K562 (cell line): Measurements from ENCODE around the gene NFATC1. TPM values are rescaled to one million over a fixed set of nuclear protein-coding genes. Genes with fewer than 3 reads are reported as not detected.

Experiments used
- ATAC-seq: fragments of 200-7000 bp; cut with Tn5 transposase; 3 replicates; pipeline ENCODE4 v1.9.1; 2020; ENCODE audit warnings: moderate library complexity
- BruUV-seq: library from RNA; stranded (reverse); fragments of 400-500 nt; replicated peaks from 2 replicates; lab custom pipeline; 2021; lab: Mats Ljungman, UMichigan
- CTCF ChIA-PET: fragments of 300-600 bp; formaldehyde crosslinking; extraction: SDS; loops from one replicate; lab custom pipeline; 2021; ENCODE audit warnings: low intra/inter-chr PET ratio; lab: Yijun Ruan, JAX
- POLR2A ChIA-PET: fragments of 300-600, 350-650 bp; sonication (Branson Sonifier 250); formaldehyde crosslinking; extraction: SDS; loops from one replicate; lab custom pipeline; 2021; ENCODE audit warnings: antibody characterized with exemption, inconsistent platforms; lab: Yijun Ruan, JAX
- DNase-seq, 4 experiments: peaks; one replicate each; pipeline versions ENCODE4 v3.0.0 to v3.0.0-alpha.2; 2011 to 2018; ENCODE audit warnings: low spot score in 3 of 4, mixed read lengths in 3 of 4; ENCODE audit errors: extremely low read depth in 1 of 4
- FAIRE-seq: peaks from 2 replicates; lab custom pipeline; 2011; peaks lifted over from hg19 to GRCh38; lab: Jason Lieb, UNC
- H2AFZ ChIP-seq: 2 replicates; pipeline ENCODE4 v1.6.0; 2011; ENCODE audit warnings: low read depth, low read length, control low read depth, inconsistent platforms
- H3K27ac ChIP-seq: fragments of 200-600 bp; 3 replicates; pipeline ENCODE4 v1.8.0; 2011; ENCODE audit warnings: low read depth, mild to moderate bottlenecking, control low read depth, inconsistent platforms, low read length, moderate library complexity, mixed read lengths; ENCODE audit errors: extremely low read depth
- H3K27me3 ChIP-seq, 2 experiments: fragments of 300-600 bp in 1 of 2; 2 replicates in 1 of 2; 3 replicates in 1 of 2; pipeline versions ENCODE4 v1.6.0 to v1.8.0; 2011; ENCODE audit warnings: inconsistent platforms in 2 of 2, low read length in 2 of 2, mild to moderate bottlenecking in 1 of 2, mixed read lengths in 1 of 2, moderate library complexity in 1 of 2; ENCODE audit not compliant: control insufficient read depth in 2 of 2, insufficient read depth in 2 of 2
- H3K36me3 ChIP-seq: fragments of 300-600 bp; 3 replicates; pipeline ENCODE4 v1.8.0; 2011; ENCODE audit warnings: mild to moderate bottlenecking, low read length, inconsistent platforms; ENCODE audit not compliant: control insufficient read depth, insufficient read depth
- H3K4me1 ChIP-seq, 2 experiments: fragments of 200-600 bp in 1 of 2; replicated peaks in 1 of 2; 2 replicates in 1 of 2; 3 replicates in 1 of 2; pipeline versions ENCODE4 v1.5.1 to v1.8.0; 2011; ENCODE audit warnings: inconsistent platforms in 2 of 2, low read length in 2 of 2, mild to moderate bottlenecking in 1 of 2, mixed read lengths in 1 of 2, moderate library complexity in 1 of 2; ENCODE audit not compliant: control insufficient read depth in 2 of 2, insufficient read depth in 2 of 2
- H3K4me2 ChIP-seq: 2 replicates; pipeline ENCODE4 v1.6.1; 2011; ENCODE audit warnings: low read length, control low read depth, inconsistent platforms, mixed read lengths; ENCODE audit not compliant: insufficient read depth
- H3K4me3 ChIP-seq: fragments of 200-600 bp; sonication (generic), shearing (Covaris generic); 2 replicates; pipeline ENCODE4 v1.5.1; 2016; ENCODE audit warnings: control low read depth, inconsistent platforms
- H3K79me2 ChIP-seq: fragments of 200-600 bp; 3 replicates; pipeline ENCODE4 v1.8.0; 2011; ENCODE audit warnings: low read length, inconsistent platforms; ENCODE audit not compliant: control insufficient read depth, insufficient read depth
- H3K9ac ChIP-seq, 2 experiments: 2 replicates each; pipeline versions ENCODE4 v1.6.0 to v1.6.1; 2011; ENCODE audit warnings: low read depth in 2 of 2, low read length in 2 of 2, control low read depth in 1 of 2, inconsistent platforms in 1 of 2, mild to moderate bottlenecking in 1 of 2, mixed read lengths in 1 of 2; ENCODE audit not compliant: insufficient read depth in 1 of 2
- H3K9me1 ChIP-seq: one replicate; pipeline ENCODE4 v1.6.0; 2011; ENCODE audit warnings: inconsistent platforms, mild to moderate bottlenecking, low read length, moderate library complexity; ENCODE audit not compliant: control insufficient read depth, insufficient read depth
- H3K9me3 ChIP-seq: replicated peaks from 2 replicates; pipeline ENCODE4 v1.5.1; 2011; ENCODE audit warnings: low read depth, low read length, inconsistent platforms; ENCODE audit not compliant: control insufficient read depth, insufficient read depth
- H4K20me1 ChIP-seq: replicated peaks from 2 replicates; pipeline ENCODE4 v1.6.1; 2011; ENCODE audit warnings: low read length, inconsistent platforms, mixed read lengths; ENCODE audit not compliant: control insufficient read depth, insufficient read depth
- C11orf30 ChIP-seq: fragments of 450-650 bp; IDR thresholded peaks from 2 replicates; pipeline ENCODE4 v1.6.1; 2016; ENCODE audit warnings: low read depth, mild to moderate bottlenecking
- CREBBP ChIP-seq: IDR thresholded peaks from one replicate; pipeline ENCODE4 v1.6.1; 2012; ENCODE audit warnings: low read depth, mild to moderate bottlenecking, control low read depth, inconsistent platforms, low read length
- ELF4 ChIP-seq: fragments of 450-650 bp; formaldehyde crosslinking; IDR thresholded peaks from 2 replicates; pipeline ENCODE4 v1.4.0; 2022; ENCODE audit warnings: missing genetic modification characterization
- KDM1A ChIP-seq, 2 experiments: fragments of 450-650 bp; IDR thresholded peaks; 2 replicates each; pipeline ENCODE4 v1.6.1; 2016; ENCODE audit warnings: mild to moderate bottlenecking in 2 of 2
- L3MBTL2 ChIP-seq: fragments of 450-650 bp; IDR thresholded peaks from 2 replicates; pipeline ENCODE4 v1.6.1; 2016; ENCODE audit warnings: mild to moderate bottlenecking, moderate library complexity
- MAFF ChIP-seq: IDR thresholded peaks from 2 replicates; pipeline ENCODE4 v1.6.1; 2012; ENCODE audit warnings: low read length, improper control_type of control experiment
- MAFG ChIP-seq: fragments of 450-650 bp; conservative IDR thresholded peaks from 2 replicates; pipeline ENCODE4 v1.6.1; 2016; ENCODE audit warnings: missing genetic modification characterization, missing compliant biosample characterization
- MAFK ChIP-seq: IDR thresholded peaks from 2 replicates; pipeline ENCODE4 v1.6.1; 2011; ENCODE audit warnings: low read length, improper control_type of control experiment
- MNT ChIP-seq, 2 experiments: fragments of 450-650 bp; conservative IDR thresholded peaks; 2 replicates each; pipeline ENCODE4 v1.6.1; 2017; ENCODE audit warnings: mild to moderate bottlenecking in 2 of 2, moderate library complexity in 2 of 2
- MYNN ChIP-seq, 2 experiments: sonication (generic); formaldehyde crosslinking in 1 of 2; IDR thresholded peaks; 2 replicates each; pipeline versions ENCODE4 v1.5.0 to v1.6.1; 2016 to 2020; ENCODE audit warnings: antibody characterized with exemption in 1 of 2, missing genetic modification reagents in 1 of 2
- NFE2 ChIP-seq: IDR thresholded peaks from 2 replicates; pipeline ENCODE4 v1.6.1; 2014; ENCODE audit warnings: antibody characterized with exemption, low read depth
- NFE2L1 ChIP-seq: fragments of 450-650 bp; IDR thresholded peaks from 2 replicates; pipeline ENCODE4 v1.6.1; 2016; ENCODE audit warnings: missing genetic modification characterization, low read depth, mild to moderate bottlenecking, missing compliant biosample characterization, moderate library complexity, borderline replicate concordance
- PTBP1 ChIP-seq: fragments of 200-400 bp; formaldehyde crosslinking; IDR thresholded peaks from 2 replicates; pipeline ENCODE4 v1.6.1; 2017; ENCODE audit warnings: low read depth, low read length
- TEAD2 ChIP-seq: fragments of 450-650 bp; IDR thresholded peaks from 2 replicates; pipeline ENCODE4 v1.6.1; 2016; ENCODE audit warnings: missing genetic modification characterization, control low read depth, missing compliant biosample characterization
- TEAD4 ChIP-seq, 2 experiments: sonication (generic) in 1 of 2; formaldehyde crosslinking in 1 of 2; IDR thresholded peaks; 2 replicates each; pipeline versions ENCODE4 v1.6.1 to v1.8.0; 2012 to 2022; ENCODE audit warnings: borderline replicate concordance in 1 of 2, inconsistent platforms in 1 of 2, low read length in 1 of 2, mild to moderate bottlenecking in 1 of 2, missing genetic modification reagents in 1 of 2
- ZFP30 ChIP-seq: fragments of 250-450 bp; sonication (Bioruptor Pico); IDR thresholded peaks from 2 replicates; pipeline ENCODE4 v1.8.0; 2022; ENCODE audit warnings: moderate library complexity, mild to moderate bottlenecking, inconsistent platforms, borderline replicate concordance
- ZNF316 ChIP-seq: fragments of 450-650 bp; IDR thresholded peaks from 2 replicates; pipeline ENCODE4 v1.6.1; 2016
- WGBS: fragments of 100-300 bp; shearing (Covaris generic); methylation state at CpG from one replicate; pipeline ENCODE4 v1.1.6; 2016; ENCODE audit warnings: low coverage, mixed read lengths; ENCODE audit not compliant: insufficient coverage; ENCODE audit errors: missing lambda C conversion rate; 5-methylcytosine and 5-hydroxymethylcytosine counted together
- in situ Hi-C: fragments of 300-500 bp; cut with MboI; formaldehyde crosslinking; loops from 4 replicates; pipeline ENCODE4 v1.15.0; 2018; ENCODE audit warnings: inconsistent platforms, mixed read lengths
- intact Hi-C: fragments of 100-400 bp; cut with micrococcal nuclease; formaldehyde crosslinking; loops from 2 replicates; pipeline ENCODE4 v1.14.2; 2022
- polyA plus RNA-seq, 8 experiments: library from polyadenylated mRNA; depleted of rRNA in 4 of 8; stranded (reverse) in 5 of 8; unstranded in 3 of 8; fragments of >200 nt; fragmentation: Nextera tagmentation in 2 of 8; fragmentation: Illumina TruSeq in 1 of 8; extraction: Ambion mirVana in 2 of 8; extraction: Trizol in 1 of 8; gene quantifications; 2 replicates each; pipeline versions ENCODE4 v1.2.1 to v1.2.3, GENCODE V29; 2011 to 2014; ENCODE audit warnings: inconsistent platforms in 1 of 8, missing spikeins in 1 of 8
- total RNA-seq, 7 experiments: library from RNA; depleted of rRNA in 6 of 7; stranded (reverse); fragments of >200 nt in 6 of 7; fragmentation: Illumina TruSeq in 2 of 7; extraction: Trizol in 2 of 7; gene quantifications; 2 replicates each; pipeline versions ENCODE4 v1.2.1 to v1.2.3, GENCODE V29; 2011 to 2021; ENCODE audit warnings: low replicate concordance in 1 of 7
- TF ChIP-seq, protein P1 (sequence below): fragments of 250-450 bp; sonication (Bioruptor Pico); IDR thresholded peaks from 2 replicates; pipeline ENCODE4 v1.5.0; 2021
- TF ChIP-seq, protein P2 (sequence below): sonication (generic); formaldehyde crosslinking; IDR thresholded peaks from 2 replicates; pipeline ENCODE4 v1.8.0; 2022; ENCODE audit warnings: missing genetic modification reagents, mild to moderate bottlenecking, borderline replicate concordance

Gene NFATC1
- total and polyA plus RNA-seq, 9 of the 15 experiments (the other 6 are each of a cell fraction or from before 2014, with no cell fraction given): 1.1 to 16.4 (median 2.5) TPM

GRCh38 chr18:79502782-79503181 is 107.1 kb downstream of the NFATC1 start:
- peaks cover 43 to 47% of the 10 kb centered on the region in 2 experiments for H3K4me1 ChIP-seq
- H3K9me3 ChIP-seq: peaks cover 8% of the 10 kb centered on the region; the same call in 1 of the 2 replicates
- in situ Hi-C loops (no loop called here), intact Hi-C loops (loop anchor here (10.0 kb wide), 1 partner anchor 1508 kb away; no protein-coding TSS in a partner anchor)
- 0% methylated on average over 3 of the region's 4 CpGs for WGBS
- ChIA-PET CTCF (no interaction called here), POLR2A (no interaction called here)
- no peak overlapping the region for H3K4me3 ChIP-seq
- no peaks in the 10 kb centered on the region for H3K9me1 ChIP-seq
- H4K20me1 ChIP-seq: no peaks in the 10 kb centered on the region
- H3K79me2 ChIP-seq: no peaks in the 10 kb centered on the region
- no peak overlapping the region for H3K4me2 ChIP-seq
- peak overlapping the region; percentile 26 for H2AFZ ChIP-seq
- no peaks in the 10 kb centered on the region for H3K36me3 ChIP-seq
- no peaks in the 10 kb centered on the region for H3K27me3 ChIP-seq
- ATAC-seq: peak; percentile 42
- peak overlapping the region; percentile 78 for H3K27ac ChIP-seq
- BruUV-seq: no TSS peak
- peak in 3 of 4 experiments; percentile 8 to 72 (median 32) for DNase-seq
- peak overlapping the region in 1 of 2 experiments; percentile 41; a peak in 1 of 4 replicates for H3K9ac ChIP-seq
- peak; percentile 74 for FAIRE-seq
- peak; percentile 73; the same call in 1 of the 2 replicates for TF ChIP-seq MAFF
- no peak for TF ChIP-seq ZFP30 (CRISPR knock-in tag)
- peak; percentile 37; the same call in 1 of the 2 replicates for TF ChIP-seq NFE2L1
- TF ChIP-seq ZNF316: peak; percentile 83
- no peak for TF ChIP-seq MYNN (IDR thresholded peaks at IDR 0.05)
- no peak for TF ChIP-seq MYNN (CRISPR knock-in tag; IDR thresholded peaks at IDR 0.05)
- TF ChIP-seq MNT (conservative IDR thresholded peaks at IDR 0.05): 0 out of 4 replicates have a peak, but pooled peaks of 1 of the 2 experiments have one; percentile 15
- TF ChIP-seq MAFG (tag): peak; percentile 79
- TF ChIP-seq TEAD2 (tag): no peak
- no peak for TF ChIP-seq L3MBTL2
- TF ChIP-seq MAFK: peak; percentile 65; the same call in 1 of the 2 replicates
- TF ChIP-seq, protein P1, sequence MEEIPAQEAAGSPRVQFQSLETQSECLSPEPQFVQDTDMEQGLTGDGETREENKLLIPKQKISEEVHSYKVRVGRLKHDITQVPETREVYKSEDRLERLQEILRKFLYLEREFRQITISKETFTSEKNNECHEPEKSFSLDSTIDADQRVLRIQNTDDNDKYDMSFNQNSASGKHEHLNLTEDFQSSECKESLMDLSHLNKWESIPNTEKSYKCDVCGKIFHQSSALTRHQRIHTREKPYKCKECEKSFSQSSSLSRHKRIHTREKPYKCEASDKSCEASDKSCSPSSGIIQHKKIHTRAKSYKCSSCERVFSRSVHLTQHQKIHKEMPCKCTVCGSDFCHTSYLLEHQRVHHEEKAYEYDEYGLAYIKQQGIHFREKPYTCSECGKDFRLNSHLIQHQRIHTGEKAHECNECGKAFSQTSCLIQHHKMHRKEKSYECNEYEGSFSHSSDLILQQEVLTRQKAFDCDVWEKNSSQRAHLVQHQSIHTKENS (CRISPR knock-in tag): no peak
- peak; percentile 85 for TF ChIP-seq NFE2
- TF ChIP-seq C11orf30: peak; percentile 82
- peak; percentile 12; the same call in 1 of the 2 replicates for TF ChIP-seq TEAD4 (IDR thresholded peaks at IDR 0.05; ENCODE audit: low read length)
- no peak for TF ChIP-seq TEAD4 (CRISPR knock-in tag; IDR thresholded peaks at IDR 0.05; ENCODE audit: borderline replicate concordance)
- no peak for TF ChIP-seq PTBP1
- TF ChIP-seq ELF4: no peak
- peak in 1 of 2 experiments; percentile 19; a peak in 1 of 4 replicates for TF ChIP-seq KDM1A (IDR thresholded peaks at IDR 0.05)
- TF ChIP-seq CREBBP: no peak
- TF ChIP-seq, protein P2, sequence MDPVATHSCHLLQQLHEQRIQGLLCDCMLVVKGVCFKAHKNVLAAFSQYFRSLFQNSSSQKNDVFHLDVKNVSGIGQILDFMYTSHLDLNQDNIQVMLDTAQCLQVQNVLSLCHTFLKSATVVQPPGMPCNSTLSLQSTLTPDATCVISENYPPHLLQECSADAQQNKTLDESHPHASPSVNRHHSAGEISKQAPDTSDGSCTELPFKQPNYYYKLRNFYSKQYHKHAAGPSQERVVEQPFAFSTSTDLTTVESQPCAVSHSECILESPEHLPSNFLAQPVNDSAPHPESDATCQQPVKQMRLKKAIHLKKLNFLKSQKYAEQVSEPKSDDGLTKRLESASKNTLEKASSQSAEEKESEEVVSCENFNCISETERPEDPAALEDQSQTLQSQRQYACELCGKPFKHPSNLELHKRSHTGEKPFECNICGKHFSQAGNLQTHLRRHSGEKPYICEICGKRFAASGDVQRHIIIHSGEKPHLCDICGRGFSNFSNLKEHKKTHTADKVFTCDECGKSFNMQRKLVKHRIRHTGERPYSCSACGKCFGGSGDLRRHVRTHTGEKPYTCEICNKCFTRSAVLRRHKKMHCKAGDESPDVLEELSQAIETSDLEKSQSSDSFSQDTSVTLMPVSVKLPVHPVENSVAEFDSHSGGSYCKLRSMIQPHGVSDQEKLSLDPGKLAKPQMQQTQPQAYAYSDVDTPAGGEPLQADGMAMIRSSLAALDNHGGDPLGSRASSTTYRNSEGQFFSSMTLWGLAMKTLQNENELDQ: no peak
